H1 (cell line): ENCODE data around the gene SERINC5. TPM values are rescaled to one million over a fixed set of nuclear protein-coding genes. Genes with fewer than 3 reads are reported as not detected.

Experiments used
- CEBPB ChIP-seq: IDR thresholded peaks from 2 replicates; pipeline ENCODE4 v1.6.1; 2012; ENCODE audit warnings: low read depth, low read length
- CHD7 ChIP-seq: fragments of 300-600 bp; sonication (generic); IDR thresholded peaks from 2 replicates; pipeline ENCODE4 v1.7.1; 2012; ENCODE audit warnings: low read length, moderate library complexity, mild to moderate bottlenecking, inconsistent platforms; ENCODE audit not compliant: insufficient replicate concordance
- E2F6 ChIP-seq: IDR thresholded peaks from 2 replicates; pipeline ENCODE4 v1.6.1; 2012; ENCODE audit warnings: inconsistent platforms
- EP300 ChIP-seq, 2 experiments: IDR thresholded peaks; 1 replicate in 1 of 2; 2 replicates in 1 of 2; pipeline ENCODE4 v1.6.1; 2011 to 2012; ENCODE audit warnings: low read depth in 2 of 2, low read length in 2 of 2, mild to moderate bottlenecking in 2 of 2, borderline replicate concordance in 1 of 2, inconsistent platforms in 1 of 2, moderate library complexity in 1 of 2
- JUN ChIP-seq: IDR thresholded peaks from 2 replicates; pipeline ENCODE4 v1.6.1; 2011; ENCODE audit warnings: low read depth, mild to moderate bottlenecking, improper control_type of control experiment, low read length
- PHF8 ChIP-seq: fragments of 200-600 bp; sonication (generic); conservative IDR thresholded peaks from 2 replicates; pipeline ENCODE4 v1.7.1; 2012; ENCODE audit warnings: low read depth, mild to moderate bottlenecking, inconsistent platforms, low read length, moderate library complexity
- RNF2 ChIP-seq: fragments of 200-900, 300-1000 bp; sonication (generic); IDR thresholded peaks from 2 replicates; pipeline ENCODE4 v1.7.1; 2016; ENCODE audit warnings: borderline replicate concordance, low read depth, mild to moderate bottlenecking, antibody characterized with exemption, low read length; ENCODE audit not compliant: poor library complexity, severe bottlenecking; ENCODE audit errors: missing control alignments
- ZNF274 ChIP-seq: IDR thresholded peaks from 2 replicates; pipeline ENCODE4 v1.7.0; 2012; ENCODE audit warnings: low read length, borderline replicate concordance; ENCODE audit errors: extremely low read depth
- polyA plus RNA-seq, 7 experiments: library from polyadenylated mRNA; depleted of rRNA in 3 of 7; stranded (reverse) in 5 of 7; unstranded in 2 of 7; fragments of >200 nt in 5 of 7; fragments of 200-250 nt in 2 of 7; gene quantifications; 1 replicate in 5 of 7; 2 replicates in 1 of 7; 4 replicates in 1 of 7; pipeline versions ENCODE4 v1.2.1 to v1.2.3, GENCODE V29; 2011 to 2013; ENCODE audit warnings: missing spikeins in 2 of 7, mixed read lengths in 2 of 7
- total RNA-seq: library from RNA; stranded (reverse); fragmentation: NEBNext Ultra II Directional; extraction: Animal tissue kit (Norgen Biotek cat#: 25700); gene quantifications from 2 replicates; pipeline ENCODE4 v1.2.1, GENCODE V29; 2021

SERINC5 gene
- total and polyA plus RNA-seq, 2 of the 8 experiments (the other 6 are each of a cell fraction or from before 2014, with no cell fraction given), result 32.2 to 149 TPM

- TF ChIP-seq CHD7 (no peak), JUN (no peak), E2F6 (no peak), CEBPB (no peak), PHF8 (no peak), EP300 (IDR thresholded peaks at IDR 0.05; ENCODE audit: borderline replicate concordance in 1 of 2, low read depth in 2 of 2, low read length in 2 of 2) (no peak), RNF2 (no peak), ZNF274 (no peak)
These were observed 64.9 kb downstream of the SERINC5 start (continued) for GRCh38 chr5:80190960-80191359.
